Omental fat pad (tissue), 4 donors: ENCODE measurements around the gene ZNF341. TPM values are rescaled to one million over a fixed set of nuclear protein-coding genes. Genes with fewer than 3 reads are reported as not detected.

Experiments used
- ATAC-seq: fragments of 150-250 bp; one replicate; pipeline ENCODE4 v1.9.1; 2016; ENCODE audit warnings: mild to moderate bottlenecking, moderate library complexity; ENCODE audit not compliant: low FRiP score
- DNase-seq: peaks from one replicate; pipeline ENCODE4 v3.0.0-alpha.2; 2019; ENCODE audit warnings: low spot score
- CTCF ChIP-seq, 3 donors: fragments of 450-650 bp; IDR thresholded peaks; one replicate each; pipeline ENCODE4 v1.5.1; 2016 to 2017; ENCODE audit warnings: antibody characterized with exemption in 3 of 3, mild to moderate bottlenecking in 3 of 3, moderate library complexity in 2 of 3
- total RNA-seq, 4 donors: library from RNA; depleted of rRNA; stranded (reverse); fragments of >200 nt; gene quantifications; one replicate each; pipeline ENCODE4 v1.1.0, GENCODE V29; 2016

The ZNF341 gene
- total RNA-seq, 4 donors from 2014 or later = 1.6 to 2.3 (median 2.0) TPM

DNA sequence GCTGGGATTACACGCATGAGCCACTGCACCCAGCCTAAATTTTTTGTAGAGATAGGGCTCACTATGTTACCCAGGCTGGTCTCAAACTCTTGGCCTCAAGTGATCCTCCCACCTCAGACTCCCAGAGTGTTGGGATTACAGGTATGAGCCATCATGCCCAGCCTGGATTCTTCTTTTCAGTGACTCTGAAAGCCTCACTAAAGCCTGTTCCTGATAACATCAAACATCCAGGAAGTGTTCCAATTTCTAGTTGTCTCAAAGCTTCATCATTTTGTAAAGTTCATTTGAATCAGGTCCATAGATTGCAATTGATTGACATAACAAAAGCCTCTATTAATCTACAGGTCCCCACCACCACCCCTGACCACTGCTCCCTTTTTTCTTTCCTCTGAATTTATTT, 50.1 kb downstream of the ZNF341 start:
- no peak for DNase-seq
- no peak for TF ChIP-seq CTCF (IDR thresholded peaks at IDR 0.05)
- ATAC-seq = no peak

GRCh38 chr20:33783256-33783655, 51.5 kb downstream of the ZNF341 start:
- DNase-seq (no peak), ATAC-seq (no peak)
- no peak for TF ChIP-seq CTCF (IDR thresholded peaks at IDR 0.05)

DNA sequence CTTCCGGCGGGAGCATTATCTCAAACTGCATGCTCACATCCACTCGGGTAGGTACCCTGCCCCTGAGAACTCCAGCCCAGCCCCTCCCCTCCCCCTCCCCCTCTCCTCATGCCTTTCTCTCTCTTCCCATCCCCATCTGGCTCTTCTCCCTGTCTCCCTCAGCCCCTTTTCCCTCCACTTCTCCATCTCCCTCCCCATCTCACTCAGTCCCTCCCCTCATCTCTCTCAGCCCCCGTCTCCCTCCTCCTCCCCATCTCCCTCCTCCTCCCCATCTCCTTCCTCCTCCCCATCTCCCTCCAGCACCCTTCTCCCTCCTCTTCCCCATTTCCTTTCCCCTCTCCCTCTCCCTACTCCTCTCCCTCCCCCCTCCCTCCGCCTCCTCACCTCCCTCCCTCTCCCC, 52.0 kb downstream of the ZNF341 start:
- DNase-seq = no peak
- no peak for TF ChIP-seq CTCF (IDR thresholded peaks at IDR 0.05)
- no peak for ATAC-seq

- ATAC-seq (no peak), DNase-seq (no peak)
- no peak for TF ChIP-seq CTCF (IDR thresholded peaks at IDR 0.05)
These were observed 52.4 kb downstream of the ZNF341 start for GRCh38 chr20:33784225-33784624.

- no peak for TF ChIP-seq CTCF (IDR thresholded peaks at IDR 0.05)
- ATAC-seq = no peak
These were observed 53.7 kb downstream of the ZNF341 start for GRCh38 chr20:33785503-33785902.

GRCh38 chr20:33787253-33787891, 55.6 kb downstream of the ZNF341 start:
- DNase-seq (no peak), ATAC-seq (no peak)
- TF ChIP-seq CTCF (IDR thresholded peaks at IDR 0.05) = no peak

More at GRCh38 chr20:33785503-33785902, 53.7 kb downstream of the ZNF341 start:
- no peak for DNase-seq

DNA sequence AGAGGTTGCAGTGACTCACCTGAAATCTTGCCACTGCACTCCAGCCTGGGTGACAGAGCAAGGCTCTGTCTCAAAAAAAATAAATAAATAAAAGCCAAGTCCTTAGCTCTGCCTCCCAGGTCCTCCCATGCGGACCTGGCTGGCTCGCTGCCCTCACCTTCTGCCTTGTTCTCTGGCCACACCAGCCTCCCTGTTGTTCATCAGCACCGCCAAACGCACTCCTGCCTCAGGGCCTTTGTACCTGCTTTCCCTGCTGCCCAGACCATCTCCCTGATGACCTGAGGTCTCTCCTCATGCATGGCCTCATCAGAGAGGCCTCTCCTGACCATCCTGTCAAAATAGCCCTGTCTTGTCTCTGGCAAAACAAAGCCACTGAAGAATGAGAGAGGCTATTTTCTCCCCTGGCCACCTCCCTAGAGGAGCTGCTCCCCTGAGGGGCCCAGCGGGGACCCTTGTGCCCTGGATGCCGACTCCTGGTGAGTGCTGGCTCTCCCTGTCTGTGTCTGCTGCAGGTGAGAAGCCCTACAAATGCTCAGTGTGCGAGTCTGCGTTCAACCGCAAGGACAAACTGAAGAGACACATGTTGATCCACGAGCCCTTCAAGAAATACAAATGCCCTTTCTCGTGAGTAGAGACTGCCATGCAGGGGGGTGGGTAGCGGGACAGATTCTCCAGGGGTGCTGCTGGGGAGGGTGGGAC, 56.7 kb downstream of the ZNF341 start:
- no peak for ATAC-seq
- TF ChIP-seq CTCF (IDR thresholded peaks at IDR 0.05) = no peak
- DNase-seq = no peak
